HG03025 (cell line): Measurements from ENCODE around the gene C17orf78.
"Not testable (repeated sequence)": the region's sequence is repeated elsewhere in the genome, so short reads cannot be mapped to it uniquely, and the experiment has no call there.

Experiments used
- ATAC-seq: cut with Tn5 transposase; IDR thresholded peaks from one replicate; pipeline ENCODE4 v1.9.1; 2021; ENCODE audit warnings: mild to moderate bottlenecking, moderate library complexity; ENCODE audit not compliant: unreplicated experiment, low FRiP score

The C17orf78 gene

DNA sequence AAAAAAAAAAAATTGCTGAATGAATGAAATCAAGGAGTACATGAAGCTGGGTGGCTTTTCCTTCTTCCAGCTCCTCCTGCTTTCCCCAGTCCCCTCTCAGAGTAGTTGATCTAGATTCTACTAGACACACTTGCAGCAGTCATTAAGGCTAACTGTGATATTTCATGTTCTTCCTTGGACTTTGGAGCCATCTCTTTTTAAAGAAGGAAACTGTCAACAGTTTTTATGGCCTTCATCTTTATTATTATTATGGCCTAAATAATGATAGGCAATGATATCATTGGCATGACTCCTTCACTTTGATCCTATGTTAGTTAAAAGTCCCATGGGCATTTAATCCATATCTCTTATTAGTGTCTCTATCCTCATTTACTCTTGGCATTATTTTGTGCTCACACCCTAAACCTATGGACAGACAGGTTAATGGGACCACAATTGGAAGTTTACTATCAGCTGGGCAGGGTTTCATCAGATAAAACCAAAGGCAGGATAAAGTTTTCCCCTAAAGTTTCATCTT, 9.7 kb downstream of the C17orf78 start:
- no peak for ATAC-seq

- ATAC-seq, result no peak
These were observed 10.7 kb downstream of the C17orf78 start for GRCh38 chr17:37386462-37386861.

- ATAC-seq, result no peak
These were observed 12.5 kb downstream of the C17orf78 start for GRCh38 chr17:37388266-37388665.

GRCh38 chr17:37389160-37389559, 13.4 kb downstream of the C17orf78 start:
- no peak for ATAC-seq

- ATAC-seq, result no peak
These were observed 15.4 kb downstream of the C17orf78 start for GRCh38 chr17:37391146-37391545.

DNA sequence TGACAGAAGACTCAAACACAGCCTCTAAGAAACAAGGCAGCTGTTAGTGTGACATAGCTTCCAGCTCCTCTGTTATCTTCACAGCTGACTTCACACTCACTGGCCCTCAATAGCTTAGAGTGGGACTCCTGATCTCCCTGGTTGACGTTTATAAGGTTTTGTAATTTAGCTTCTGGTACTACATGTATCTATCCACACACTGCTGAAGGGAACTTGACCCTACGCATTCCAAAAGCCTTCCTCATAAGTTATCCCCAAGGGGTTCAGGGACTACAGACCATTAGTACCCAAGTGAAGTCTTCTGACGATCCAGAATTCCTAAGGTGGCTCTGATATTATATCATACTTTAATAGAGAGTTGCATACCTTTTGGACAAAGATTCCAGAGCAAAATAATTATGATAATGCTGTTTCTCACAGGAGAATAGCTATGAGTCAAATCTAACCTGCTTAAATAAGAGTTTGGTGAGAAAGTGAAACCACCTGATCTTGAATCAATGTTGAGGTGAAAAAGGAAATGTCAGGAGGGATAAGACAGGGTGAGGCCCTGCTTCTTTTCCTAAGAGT, 16.3 kb downstream of the C17orf78 start:
- no peak for ATAC-seq

DNA sequence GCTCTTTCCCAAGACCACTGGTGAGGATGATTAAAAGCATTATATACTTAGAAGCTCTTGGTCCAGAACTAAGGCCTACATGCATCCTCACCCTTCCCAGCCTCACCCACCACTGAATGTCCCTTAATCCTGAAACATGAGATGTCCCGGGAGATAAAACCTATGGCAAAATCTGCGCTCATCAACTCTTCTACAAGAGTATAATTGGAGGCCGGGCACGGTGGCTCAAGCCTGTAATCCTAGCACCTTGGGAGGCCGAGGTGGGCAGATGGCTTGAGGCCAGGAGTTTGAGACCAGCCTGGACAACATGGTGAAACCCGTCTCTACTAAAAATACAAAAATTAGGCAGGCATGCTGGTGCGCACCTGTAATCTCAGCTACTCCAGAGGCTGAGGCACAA, 17.6 kb downstream of the C17orf78 start:
- ATAC-seq, result no peak

- no peak for ATAC-seq
These were observed 23.5 kb downstream of the C17orf78 start for GRCh38 chr17:37399265-37399803.

DNA sequence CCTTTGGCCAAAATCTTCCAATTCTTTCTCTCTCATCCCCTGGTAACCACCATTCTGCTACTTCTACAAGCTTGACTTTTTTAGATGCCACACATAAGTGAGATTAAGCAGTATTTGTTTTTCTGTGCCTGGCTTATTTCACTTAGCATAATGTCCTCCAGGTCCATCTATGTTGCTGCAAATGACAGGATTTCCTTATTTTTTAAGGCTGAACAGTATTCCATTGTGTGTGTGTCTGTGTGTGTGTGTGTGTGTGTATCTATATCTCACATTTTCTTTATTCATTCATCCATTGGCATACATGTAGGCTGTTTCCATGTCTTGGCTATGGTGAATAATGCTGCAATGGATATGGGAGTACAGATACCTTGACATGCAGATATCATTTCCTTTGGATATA, 24.7 kb downstream of the C17orf78 start:
- ATAC-seq, result no peak

GRCh38 chr17:37405522-37405921, 29.7 kb downstream of the C17orf78 start:
- ATAC-seq, result not testable (repeated sequence)

DNA sequence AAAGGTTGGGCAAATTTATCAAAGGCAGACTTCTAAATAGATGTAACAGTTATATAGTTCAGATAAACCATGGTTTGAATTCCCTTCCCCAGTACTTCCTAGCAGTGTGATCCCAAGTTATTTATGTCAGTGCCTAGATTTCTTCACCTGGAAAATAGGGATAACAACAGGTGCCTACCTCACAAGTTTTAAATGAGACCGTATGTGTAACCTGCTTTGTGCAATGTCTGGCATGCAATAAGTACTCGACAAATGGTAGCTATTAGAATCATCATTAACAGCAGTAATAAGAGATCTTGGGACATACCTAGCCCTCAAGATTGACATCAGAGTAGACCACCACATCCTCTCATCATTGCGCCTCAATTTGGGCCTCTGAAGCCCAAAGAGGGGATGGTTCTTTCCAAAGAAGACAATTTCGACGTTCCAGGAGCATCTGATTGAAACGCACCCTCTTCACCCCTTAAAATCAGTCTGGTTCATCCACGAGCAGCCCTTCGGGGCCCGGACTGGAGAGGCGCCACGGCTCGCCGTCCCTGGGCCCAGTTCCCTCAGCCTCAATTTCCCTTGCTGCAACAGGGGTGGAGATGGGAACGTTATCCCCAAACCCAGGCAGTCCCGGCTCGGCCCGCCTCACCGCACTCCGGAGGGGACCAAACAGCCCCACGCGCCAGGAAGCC, 30.3 kb downstream of the C17orf78 start:
- peak; percentile 31 for ATAC-seq

DNA sequence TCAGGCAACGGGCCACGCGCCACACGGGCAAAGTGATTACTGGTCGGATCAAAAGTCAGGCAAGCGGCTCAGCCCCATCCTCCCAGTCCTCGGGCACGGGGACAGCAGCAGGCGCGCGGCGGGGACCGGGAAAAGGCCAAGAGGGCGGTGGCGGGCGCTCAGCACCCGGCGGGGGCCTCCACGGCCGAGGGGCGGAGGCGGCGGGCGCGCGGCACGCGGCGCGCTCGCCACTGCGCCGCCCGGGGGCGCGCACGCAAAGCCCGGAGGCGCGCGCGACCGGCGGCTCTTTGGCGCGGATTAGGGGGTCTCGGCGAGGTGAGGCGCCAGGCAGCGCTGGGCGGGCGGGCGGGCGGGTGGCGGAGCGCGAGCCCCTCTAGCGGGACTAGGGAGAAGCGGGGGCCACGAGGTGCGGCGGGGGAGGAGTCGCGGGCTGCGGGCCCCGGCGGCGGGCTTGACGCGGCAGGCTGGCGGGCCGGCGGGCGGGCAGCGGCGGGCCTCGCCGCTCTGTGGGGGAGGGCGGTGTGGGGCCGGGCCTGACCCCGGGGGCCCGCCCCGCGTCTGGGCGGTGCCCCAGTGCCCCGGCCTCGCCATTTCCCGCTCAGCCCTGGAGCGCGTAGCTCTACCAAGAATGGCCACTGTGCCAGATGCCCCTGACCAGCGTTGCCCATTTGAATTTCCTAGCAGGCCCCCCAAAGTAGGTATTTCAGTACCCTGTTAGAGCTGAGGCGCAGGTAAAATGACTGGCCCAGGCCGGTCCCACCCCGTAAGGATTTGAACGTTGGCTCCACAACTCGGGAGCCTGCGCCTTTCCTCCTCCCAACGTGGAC, 31.1 kb downstream of the C17orf78 start, which contains the start of the genes ACACA and TADA2A:
ACACA (minus strand) TSS at position 202 of the 827 bp plus-strand sequence. CDS start 537 bp downstream, outside the sequence.
TADA2A (plus strand) TSS at position 252 of the 827 bp plus-strand sequence. CDS start 4,480 bp downstream, outside the sequence.
- ATAC-seq, result peak; percentile 63

- ATAC-seq, result not testable (repeated sequence)
These were observed 32.3 kb downstream of the C17orf78 start for GRCh38 chr17:37408145-37408479.

DNA sequence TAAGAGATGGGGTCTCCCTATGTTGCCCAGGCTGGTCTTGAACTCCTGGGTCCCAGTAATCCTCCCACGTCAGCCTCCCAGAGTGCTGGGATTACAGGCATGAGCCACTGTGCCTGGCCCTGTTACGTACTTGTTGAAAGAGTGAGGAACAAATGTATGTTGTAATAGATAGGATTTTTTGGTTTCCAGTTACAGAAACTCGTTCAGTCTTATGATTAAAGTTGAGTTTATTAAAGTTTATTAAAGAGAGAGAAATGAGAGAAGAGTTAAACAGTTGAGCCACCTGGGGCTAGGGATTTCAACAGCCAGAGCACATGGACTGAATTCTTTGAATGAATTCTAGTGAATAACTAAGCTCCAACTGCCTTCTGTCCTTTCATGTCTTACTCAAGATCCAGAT, 34.6 kb downstream of the C17orf78 start:
- ATAC-seq, result no peak

DNA sequence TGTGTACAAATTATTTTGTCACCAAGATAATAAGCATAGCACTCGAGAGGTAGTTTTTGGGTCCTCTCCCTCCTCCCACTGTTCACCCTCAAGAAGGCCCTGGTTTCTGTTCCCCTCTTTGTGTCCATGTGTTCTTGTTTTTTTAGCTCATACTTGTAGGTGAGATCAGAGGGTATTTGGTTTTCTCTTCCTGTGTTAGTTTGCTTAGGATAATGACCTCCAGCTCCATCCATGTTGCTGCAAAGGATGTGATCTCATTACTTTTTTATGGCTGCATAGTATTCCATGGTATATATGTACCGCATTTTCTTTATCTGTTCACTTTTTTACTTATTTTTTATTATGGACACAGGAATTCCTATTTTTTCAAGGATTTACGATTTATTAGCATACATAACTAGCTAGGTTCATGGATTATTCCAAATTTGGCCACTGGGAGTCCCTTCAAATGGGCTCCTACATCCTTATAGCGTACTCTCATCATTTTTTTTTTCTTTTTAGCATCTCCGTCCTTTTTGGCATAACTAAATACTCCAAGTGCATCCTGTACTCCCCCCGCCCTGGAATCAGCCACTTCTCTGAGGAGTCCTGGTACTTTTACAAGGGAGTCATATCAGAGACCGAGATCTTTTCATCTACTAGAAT, 38.2 kb downstream of the C17orf78 start:
- no peak for ATAC-seq

DNA sequence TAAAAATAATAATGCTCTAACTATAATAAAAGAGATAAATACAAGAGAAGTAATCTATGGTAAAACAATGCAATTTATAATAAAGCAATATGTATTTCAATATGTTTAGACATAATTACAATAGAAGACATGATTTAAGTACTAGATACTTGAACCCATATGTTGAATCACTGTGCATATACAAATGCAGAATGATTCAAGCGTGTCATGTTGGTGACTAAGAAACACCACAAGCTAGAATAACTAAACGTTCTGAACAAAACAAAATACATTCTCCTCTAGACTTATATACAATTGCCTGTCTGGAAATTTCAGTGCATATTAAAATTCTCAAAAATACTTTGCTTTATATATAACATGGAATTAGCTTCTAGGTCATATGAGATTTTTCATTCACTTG, 42.1 kb downstream of the C17orf78 start:
- ATAC-seq, result no peak

DNA sequence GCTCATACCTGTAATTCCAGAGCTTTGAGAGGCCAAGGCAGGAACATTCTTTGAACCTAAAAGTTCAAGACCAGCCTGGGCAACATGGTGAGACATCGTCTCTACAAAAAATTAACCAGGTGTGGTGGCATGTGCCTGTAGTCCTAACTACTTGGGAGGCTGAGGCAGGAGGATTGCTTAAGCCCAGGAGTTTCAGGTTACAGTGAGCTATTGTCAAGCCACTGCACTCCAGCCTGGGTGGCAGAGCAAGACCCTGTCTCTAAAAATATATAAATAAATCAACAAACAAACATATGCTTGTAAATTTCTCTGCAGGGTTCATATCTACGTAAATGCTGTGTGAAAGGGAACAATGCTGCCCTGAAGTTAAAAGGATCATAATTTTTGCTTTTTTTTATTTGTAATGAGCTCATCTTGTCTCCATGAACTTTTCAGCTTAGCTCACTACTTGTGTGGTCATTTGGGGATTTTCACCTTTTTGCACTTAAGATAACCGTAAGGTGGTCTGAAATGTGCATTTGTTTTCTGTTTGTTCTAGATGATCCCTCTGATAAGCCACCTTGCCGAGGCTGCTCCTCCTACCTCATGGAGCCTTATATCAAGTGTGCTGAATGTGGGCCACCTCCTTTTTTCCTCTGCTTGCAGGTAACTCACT, 47.3 kb downstream of the C17orf78 start:
- ATAC-seq, result no peak

- ATAC-seq, result no peak
These were observed 49.5 kb downstream of the C17orf78 start for GRCh38 chr17:37425268-37425667.

DNA sequence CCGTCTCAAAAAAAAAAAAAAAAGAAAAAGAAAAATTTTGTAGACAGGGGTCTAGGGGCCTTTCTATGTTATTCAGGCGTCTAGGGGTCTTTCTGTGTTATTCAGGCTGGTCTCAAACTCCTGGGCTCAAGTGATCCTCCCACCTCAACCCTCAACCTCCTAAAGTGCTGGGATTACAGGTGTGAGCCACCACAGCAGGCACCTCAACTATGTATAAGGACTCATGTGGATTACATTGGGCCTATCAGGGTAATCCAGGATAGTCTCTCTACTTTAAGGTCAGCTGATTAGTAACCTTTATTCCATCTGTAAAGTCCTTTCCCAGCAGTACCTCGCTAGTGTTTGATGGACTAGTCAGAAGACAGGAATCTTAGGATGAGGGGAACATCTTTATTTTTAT, 53.3 kb downstream of the C17orf78 start:
- no peak for ATAC-seq

DNA sequence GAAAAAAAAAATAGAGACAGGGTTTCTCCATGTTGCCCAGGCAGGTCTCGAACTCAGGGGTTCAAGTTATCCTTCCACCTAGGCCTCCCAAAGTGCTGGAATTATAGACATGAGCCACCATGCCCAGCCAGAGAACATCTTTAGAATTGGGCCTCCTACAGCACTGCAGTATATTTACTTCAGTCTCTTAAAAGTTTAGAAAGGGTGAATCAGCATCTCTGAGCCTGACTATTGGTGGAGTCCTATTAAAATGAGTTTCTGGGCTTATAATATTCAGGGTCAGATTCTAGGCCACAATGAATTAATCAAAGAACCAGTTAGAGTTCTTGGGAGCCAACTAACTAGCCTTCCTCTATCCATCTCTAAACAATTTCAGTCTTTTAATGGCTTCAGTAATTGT, 53.7 kb downstream of the C17orf78 start:
- ATAC-seq, result no peak
